WTC11 (cell line): ENCODE measurements around the gene COL18A1.

ENCODE experiments used
- CREB1 ChIP-seq: sonication (generic); formaldehyde crosslinking; IDR thresholded peaks from 2 replicates; pipeline ENCODE4 v1.8.0; 2023; ENCODE audit warnings: mild to moderate bottlenecking, missing genetic modification reagents
- TF ChIP-seq, protein P1 (sequence below): sonication (generic); formaldehyde crosslinking; IDR thresholded peaks from 2 replicates; pipeline ENCODE4 v1.8.1; 2023; ENCODE audit warnings: mild to moderate bottlenecking, missing genetic modification reagents, moderate library complexity
- TF ChIP-seq, protein P2 (sequence below): fragments of 200-600 bp; IDR thresholded peaks from 2 replicates; pipeline ENCODE4 v1.8.0; 2022; ENCODE audit warnings: antibody characterized with exemption

DNA sequence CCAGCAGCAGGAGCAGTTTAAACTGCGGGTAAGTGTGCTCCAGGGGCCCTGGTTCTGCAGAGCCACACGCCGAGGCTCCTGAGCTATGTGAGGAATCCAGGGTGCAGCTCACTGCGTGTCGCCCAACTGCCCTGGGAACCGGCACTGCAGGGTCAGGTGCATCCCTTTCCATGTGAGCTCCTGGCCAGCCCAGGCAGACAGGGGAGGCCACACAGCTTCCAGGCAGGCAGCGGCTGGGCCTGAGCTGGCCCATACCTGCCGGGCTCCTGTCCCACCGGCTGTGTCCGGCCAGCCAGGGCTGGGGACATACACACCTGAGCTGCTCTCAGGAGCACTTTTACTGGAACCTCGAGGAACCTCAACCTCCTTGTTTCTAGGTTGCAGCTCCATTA, 18.6 kb upstream of the COL18A1 start:
- TF ChIP-seq, protein P1, sequence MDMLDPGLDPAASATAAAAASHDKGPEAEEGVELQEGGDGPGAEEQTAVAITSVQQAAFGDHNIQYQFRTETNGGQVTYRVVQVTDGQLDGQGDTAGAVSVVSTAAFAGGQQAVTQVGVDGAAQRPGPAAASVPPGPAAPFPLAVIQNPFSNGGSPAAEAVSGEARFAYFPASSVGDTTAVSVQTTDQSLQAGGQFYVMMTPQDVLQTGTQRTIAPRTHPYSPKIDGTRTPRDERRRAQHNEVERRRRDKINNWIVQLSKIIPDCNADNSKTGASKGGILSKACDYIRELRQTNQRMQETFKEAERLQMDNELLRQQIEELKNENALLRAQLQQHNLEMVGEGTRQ (CRISPR knock-in tag) = no peak
- no peak for TF ChIP-seq CREB1 (CRISPR knock-in tag)
- TF ChIP-seq, protein P2, sequence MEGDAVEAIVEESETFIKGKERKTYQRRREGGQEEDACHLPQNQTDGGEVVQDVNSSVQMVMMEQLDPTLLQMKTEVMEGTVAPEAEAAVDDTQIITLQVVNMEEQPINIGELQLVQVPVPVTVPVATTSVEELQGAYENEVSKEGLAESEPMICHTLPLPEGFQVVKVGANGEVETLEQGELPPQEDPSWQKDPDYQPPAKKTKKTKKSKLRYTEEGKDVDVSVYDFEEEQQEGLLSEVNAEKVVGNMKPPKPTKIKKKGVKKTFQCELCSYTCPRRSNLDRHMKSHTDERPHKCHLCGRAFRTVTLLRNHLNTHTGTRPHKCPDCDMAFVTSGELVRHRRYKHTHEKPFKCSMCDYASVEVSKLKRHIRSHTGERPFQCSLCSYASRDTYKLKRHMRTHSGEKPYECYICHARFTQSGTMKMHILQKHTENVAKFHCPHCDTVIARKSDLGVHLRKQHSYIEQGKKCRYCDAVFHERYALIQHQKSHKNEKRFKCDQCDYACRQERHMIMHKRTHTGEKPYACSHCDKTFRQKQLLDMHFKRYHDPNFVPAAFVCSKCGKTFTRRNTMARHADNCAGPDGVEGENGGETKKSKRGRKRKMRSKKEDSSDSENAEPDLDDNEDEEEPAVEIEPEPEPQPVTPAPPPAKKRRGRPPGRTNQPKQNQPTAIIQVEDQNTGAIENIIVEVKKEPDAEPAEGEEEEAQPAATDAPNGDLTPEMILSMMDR = no peak
